Left lung (tissue), 10 donors: Measurements from ENCODE around the gene CIB4. TPM values are rescaled to one million over a fixed set of nuclear protein-coding genes. Genes with fewer than 3 reads are reported as not detected.
A peak's percentile ranks its signal among the peaks of the same experiment; 100 is the strongest.

Experiments used
- ATAC-seq: fragments of 200-7000 bp; cut with Tn5 transposase; one replicate; pipeline ENCODE4 v1.9.1; 2020; ENCODE audit warnings: moderate library complexity
- DNase-seq, 4 donors: peaks; one replicate each; pipeline ENCODE4 v3.0.0-alpha.2; 2013 to 2020
- H3K27ac ChIP-seq, 2 donors: fragments of 200-600 bp; sonication (generic) in 1 of 2; one replicate each; pipeline versions ENCODE4 v1.5.0 to v1.8.0; 2020 to 2021
- H3K27me3 ChIP-seq, 2 donors: fragments of 200-600 bp; sonication (generic) in 1 of 2; one replicate each; pipeline versions ENCODE4 v1.5.0 to v1.8.0; 2020 to 2021
- H3K36me3 ChIP-seq, 2 donors: fragments of 200-600 bp; sonication (generic) in 1 of 2; one replicate each; pipeline versions ENCODE4 v1.5.0 to v1.8.0; 2020 to 2021
- H3K4me1 ChIP-seq, 2 donors: fragments of 200-600 bp; one replicate each; pipeline ENCODE4 v1.8.0; 2021
- H3K4me3 ChIP-seq, 2 donors: fragments of 200-600 bp; sonication (generic) in 1 of 2; one replicate each; pipeline versions ENCODE4 v1.5.0 to v1.8.0; 2020 to 2021; ENCODE audit warnings: mild to moderate bottlenecking in 1 of 2
- H3K9me3 ChIP-seq, 2 donors: fragments of 200-600 bp; sonication (generic) in 1 of 2; one replicate each; pipeline versions ENCODE4 v1.5.0 to v1.8.0; 2020 to 2021
- CTCF ChIP-seq, 2 donors: fragments of 200-600 bp; sonication (generic) in 1 of 2; IDR thresholded peaks; one replicate each; pipeline versions ENCODE4 v1.5.0 to v1.8.0; 2021; ENCODE audit warnings: antibody characterized with exemption in 2 of 2
- intact Hi-C, 2 donors: fragments of 100-400 bp; cut with DNase I; formaldehyde crosslinking; loops; one replicate each; pipeline versions ENCODE4 v1.11.2 to v1.14.2; 2022
- polyA plus RNA-seq, 6 donors: library from polyadenylated mRNA; unstranded; fragments of 120-200 nt; gene quantifications; one replicate each; pipeline ENCODE4 v1.2.1, GENCODE V29; 2013; ENCODE audit not compliant: insufficient read length in 6 of 6
- total RNA-seq, 2 donors: library from RNA; stranded (reverse); fragmentation: NEBNext Ultra II Directional; extraction: Animal tissue kit (Norgen Biotek cat#: 25700); gene quantifications; one replicate each; pipeline ENCODE4 v1.2.1, GENCODE V29; 2021
- donor health status: DM: no; HTN: yes; CAD: no.
- donor health status: DM: no; HTN: no; CAD: no.

Gene CIB4
- total and polyA plus RNA-seq, 8 donors = 1.0 to 2.4 (median 1.8) TPM; not detected in 2

- intact Hi-C loops = no loop called here
- ATAC-seq (peak; percentile 62), DNase-seq (peak in 3 of 4 donors; percentile 13 to 54 (median 27))
- Histone ChIP-seq H3K27me3 (peaks cover 50 to 99% of the 10 kb centered on the region in 2 donors), H3K9me3 (no peaks in the 10 kb centered on the region), H3K27ac (no peak overlapping the region), H3K36me3 (no peaks in the 10 kb centered on the region), H3K4me1 (peaks cover 8 to 13% of the 10 kb centered on the region in 2 donors), H3K4me3 (peak overlapping the region; percentile 0 to 8)
- TF ChIP-seq CTCF (IDR thresholded peaks at IDR 0.05) = no peak
These were observed 78.1 kb downstream of the CIB4 start for GRCh38 chr2:26562811-26563645.

- peak in 3 of 4 donors; percentile 46 to 84 (median 83) for DNase-seq
- TF ChIP-seq CTCF (IDR thresholded peaks at IDR 0.05) = peak in 1 of 2 donors; percentile 14
- no peaks in the 10 kb centered on the region for H3K9me3 ChIP-seq
- intact Hi-C loops = no loop called here
- H3K4me3 ChIP-seq = peak overlapping the region; percentile 0 to 8
- peak; percentile 88 for ATAC-seq
- no peaks in the 10 kb centered on the region for H3K36me3 ChIP-seq
- peaks cover 50 to 99% of the 10 kb centered on the region in 2 donors for H3K27me3 ChIP-seq
- H3K27ac ChIP-seq = no peak overlapping the region
- H3K4me1 ChIP-seq = peaks cover 8 to 13% of the 10 kb centered on the region in 2 donors
These were observed 79.0 kb downstream of the CIB4 start for GRCh38 chr2:26561918-26562810.

DNA sequence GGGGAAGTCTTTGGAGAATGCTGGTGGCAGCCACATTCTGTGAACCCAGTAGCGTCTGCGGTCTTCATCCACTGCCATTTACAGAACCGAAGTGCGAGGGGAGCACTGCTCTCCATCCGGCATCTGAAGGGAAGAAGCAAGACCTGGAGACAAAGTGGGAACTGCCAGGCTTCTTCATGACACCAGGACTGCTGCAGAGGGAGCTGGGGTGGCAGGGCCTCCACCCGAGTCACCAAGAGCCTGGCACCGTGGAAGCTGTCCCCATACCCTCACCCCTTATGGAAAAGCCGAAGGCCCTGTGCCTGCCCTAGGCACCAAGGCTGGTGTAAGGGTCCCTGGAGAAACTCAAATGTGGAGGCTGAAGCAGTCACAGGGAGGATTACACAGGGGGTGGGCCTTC lies 79.8 kb downstream of the CIB4 start:
- Histone ChIP-seq H3K27me3 (peaks cover 50 to 99% of the 10 kb centered on the region in 2 donors), H3K27ac (no peak overlapping the region), H3K4me1 (peaks cover 8 to 13% of the 10 kb centered on the region in 2 donors), H3K4me3 (no peak overlapping the region), H3K9me3 (no peaks in the 10 kb centered on the region), H3K36me3 (no peaks in the 10 kb centered on the region)
- no peak for ATAC-seq
- DNase-seq = no peak
- intact Hi-C loops = no loop called here
- no peak for TF ChIP-seq CTCF (IDR thresholded peaks at IDR 0.05)

DNA sequence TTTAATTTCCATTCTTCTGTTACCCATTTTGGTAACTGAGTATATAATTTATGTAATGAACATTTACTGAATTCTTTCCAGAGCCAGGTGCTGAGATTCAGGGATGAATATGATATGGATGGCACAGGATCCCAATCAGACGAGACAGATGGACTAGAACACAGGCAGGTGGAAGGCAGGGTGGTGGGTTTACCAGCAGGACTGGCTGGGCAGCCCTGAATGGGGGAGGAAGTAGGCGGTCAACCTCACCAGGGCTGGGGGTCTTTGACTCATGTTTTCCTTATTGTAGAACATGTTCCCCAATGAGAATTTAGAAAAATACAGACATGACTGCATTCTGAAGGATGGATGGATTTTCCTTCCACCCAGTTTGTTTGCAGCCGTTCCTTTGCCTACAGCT lies 80.3 kb downstream of the CIB4 start:
- H3K4me3 ChIP-seq = no peak overlapping the region
- no peaks in the 10 kb centered on the region for H3K36me3 ChIP-seq
- H3K27ac ChIP-seq = no peak overlapping the region
- peaks cover 8 to 13% of the 10 kb centered on the region in 2 donors for H3K4me1 ChIP-seq
- intact Hi-C loops = no loop called here
- no peak for TF ChIP-seq CTCF (IDR thresholded peaks at IDR 0.05)
- DNase-seq (no peak), ATAC-seq (no peak)
- H3K9me3 ChIP-seq = no peaks in the 10 kb centered on the region
- peaks cover 50 to 99% of the 10 kb centered on the region in 2 donors for H3K27me3 ChIP-seq

- Histone ChIP-seq H3K27me3 (peaks cover 50 to 87% of the 10 kb centered on the region in 2 donors), H3K36me3 (no peaks in the 10 kb centered on the region), H3K9me3 (no peaks in the 10 kb centered on the region), H3K4me3 (no peak overlapping the region), H3K27ac (no peak overlapping the region), H3K4me1 (peaks cover 8 to 13% of the 10 kb centered on the region in 2 donors)
- intact Hi-C loops = no loop called here
- ATAC-seq = no peak
- no peak for DNase-seq
- no peak for TF ChIP-seq CTCF (IDR thresholded peaks at IDR 0.05)
These were observed 81.6 kb downstream of the CIB4 start for GRCh38 chr2:26559556-26559955.
